GM13976 (cell line): ENCODE measurements around the gene FRY.
"Not testable (repeated sequence)": the region's sequence is repeated elsewhere in the genome, so short reads cannot be mapped to it uniquely, and the experiment has no call there.

ENCODE experiments used
- DNase-seq: peaks from one replicate; pipeline ENCODE4 v3.0.0; 2012; ENCODE audit warnings: low spot score
- CTCF ChIP-seq: IDR thresholded peaks from 2 replicates; pipeline ENCODE4 v1.5.1; 2012; ENCODE audit warnings: borderline replicate concordance, mild to moderate bottlenecking; ENCODE audit not compliant: insufficient read depth; ENCODE audit errors: extremely low read depth, missing control alignments, control extremely low read depth
- in situ Hi-C: fragments of 300-500 bp; cut with MboI; formaldehyde crosslinking; loops from one replicate; pipeline ENCODE4 v1.12.0; 2022; ENCODE audit warnings: low sequenced_read_pairs, mixed read lengths, inconsistent platforms; ENCODE audit not compliant: unreplicated experiment

FRY gene

GRCh38 chr13:32047793-32048192, 16.2 kb downstream of the FRY start:
- TF ChIP-seq CTCF: no peak
- in situ Hi-C loops: no loop called here
- DNase-seq: no peak

GRCh38 chr13:32048816-32049215, 17.2 kb downstream of the FRY start:
- no peak for DNase-seq
- in situ Hi-C loops: no loop called here
- no peak for TF ChIP-seq CTCF

- TF ChIP-seq CTCF: no peak
- DNase-seq: no peak
- in situ Hi-C loops: no loop called here
Measured at GRCh38 chr13:32051156-32051555, 19.6 kb downstream of the FRY start.

GRCh38 chr13:32056316-32056715, 24.7 kb downstream of the FRY start:
- TF ChIP-seq CTCF: no peak
- DNase-seq: no peak
- in situ Hi-C loops: no loop called here

- in situ Hi-C loops, DNase-seq: not testable (repeated sequence)
Measured at GRCh38 chr13:32057325-32057724, 25.8 kb downstream of the FRY start.

- in situ Hi-C loops: no loop called here
- TF ChIP-seq CTCF: no peak
- no peak for DNase-seq
Measured at GRCh38 chr13:32059511-32059984, 28.0 kb downstream of the FRY start.

- no peak for DNase-seq
- in situ Hi-C loops: no loop called here
Measured at GRCh38 chr13:32060401-32060878, 28.9 kb downstream of the FRY start.

More at GRCh38 chr13:32060401-32060878, 28.9 kb downstream of the FRY start:
- TF ChIP-seq CTCF: no peak
